Measurements from ENCODE around the gene CXCR5.

Gene CXCR5

DNA sequence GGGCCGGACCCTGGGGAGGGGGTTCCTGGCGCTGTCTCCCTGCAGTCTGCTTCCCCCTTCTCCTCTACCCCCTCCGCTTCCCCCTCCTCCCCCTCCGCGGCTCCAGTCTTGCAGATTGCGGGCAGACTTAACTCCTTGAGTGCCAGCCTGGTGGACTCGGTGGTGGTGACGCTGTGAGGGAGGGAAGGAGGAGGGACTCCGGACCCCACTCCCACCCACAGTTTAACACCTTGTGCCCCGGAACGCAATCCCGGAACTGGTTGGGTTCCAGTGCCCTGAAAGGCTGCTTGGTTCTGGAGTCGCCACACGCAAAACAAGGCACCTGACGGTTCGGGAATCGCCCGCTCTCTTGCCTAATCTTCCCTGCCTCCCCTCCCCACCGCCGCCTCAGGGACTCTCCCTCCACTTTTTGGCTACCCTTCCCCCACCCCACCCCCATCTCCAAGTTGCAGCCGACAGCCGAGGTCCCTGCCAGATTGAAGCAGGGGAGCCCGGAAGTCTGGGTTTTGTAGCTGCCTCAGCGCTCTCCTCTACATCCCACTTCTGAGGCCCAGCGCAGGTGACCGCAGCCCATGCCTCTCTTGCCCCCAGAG, 45.9 kb downstream of the CXCR5 start:
- peak; percentile 80 for DNase-seq

DNA sequence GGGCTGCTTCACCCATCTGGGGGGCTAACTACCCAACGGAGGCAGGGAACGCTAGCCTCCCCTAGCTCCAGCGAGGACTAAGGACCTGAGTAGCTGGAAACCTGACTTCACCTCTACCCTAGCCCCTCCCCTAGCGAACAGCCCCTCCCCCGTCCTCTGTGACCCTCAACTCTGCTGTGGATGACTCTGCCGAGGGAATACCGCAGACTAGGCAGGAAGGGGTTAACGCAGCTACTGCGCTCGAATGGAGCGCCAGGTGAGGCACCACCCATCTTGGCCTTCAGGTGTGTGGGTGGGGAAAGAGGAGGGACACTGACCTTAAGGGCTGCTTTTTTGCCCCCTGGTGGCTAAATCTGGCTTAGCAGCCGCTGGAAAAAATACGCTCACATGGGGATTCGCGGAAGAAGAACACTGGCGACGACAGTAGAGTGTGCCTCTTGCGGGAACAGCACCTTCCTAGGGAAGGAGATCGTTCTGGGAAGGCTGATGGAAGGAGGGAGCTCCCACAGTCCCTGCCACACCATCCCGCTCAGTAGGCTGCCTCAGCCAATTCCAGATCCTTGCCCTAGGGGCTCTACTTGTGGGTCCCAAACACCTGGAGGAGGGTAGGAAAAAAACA, 46.5 kb downstream of the CXCR5 start:
- DNase-seq: peak; percentile 35

DNA sequence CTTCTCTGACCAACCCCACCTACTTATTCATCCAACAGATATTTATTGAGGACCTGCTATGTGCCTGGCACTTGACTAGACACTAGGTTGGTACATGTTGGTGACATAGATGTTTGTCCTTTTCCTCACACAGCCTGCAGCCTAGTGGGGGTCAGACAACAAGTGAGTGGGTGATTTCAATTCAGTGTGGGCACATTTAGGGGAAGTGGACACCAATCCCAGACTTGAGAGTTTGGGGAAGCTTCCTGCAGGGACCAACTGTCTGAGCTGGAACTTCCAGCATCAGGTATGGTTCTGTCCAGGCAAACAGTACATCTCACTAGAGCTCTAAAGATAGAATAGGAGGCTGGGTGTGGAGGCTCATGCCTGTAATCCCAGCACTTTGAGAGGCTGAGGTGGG, 47.9 kb downstream of the CXCR5 start:
- no peak for DNase-seq

- DNase-seq: no peak
Measured at GRCh38 chr11:118933486-118933885, 49.8 kb downstream of the CXCR5 start.

GRCh38 chr11:118935376-118935775, 51.7 kb downstream of the CXCR5 start:
- DNase-seq: no peak

DNA sequence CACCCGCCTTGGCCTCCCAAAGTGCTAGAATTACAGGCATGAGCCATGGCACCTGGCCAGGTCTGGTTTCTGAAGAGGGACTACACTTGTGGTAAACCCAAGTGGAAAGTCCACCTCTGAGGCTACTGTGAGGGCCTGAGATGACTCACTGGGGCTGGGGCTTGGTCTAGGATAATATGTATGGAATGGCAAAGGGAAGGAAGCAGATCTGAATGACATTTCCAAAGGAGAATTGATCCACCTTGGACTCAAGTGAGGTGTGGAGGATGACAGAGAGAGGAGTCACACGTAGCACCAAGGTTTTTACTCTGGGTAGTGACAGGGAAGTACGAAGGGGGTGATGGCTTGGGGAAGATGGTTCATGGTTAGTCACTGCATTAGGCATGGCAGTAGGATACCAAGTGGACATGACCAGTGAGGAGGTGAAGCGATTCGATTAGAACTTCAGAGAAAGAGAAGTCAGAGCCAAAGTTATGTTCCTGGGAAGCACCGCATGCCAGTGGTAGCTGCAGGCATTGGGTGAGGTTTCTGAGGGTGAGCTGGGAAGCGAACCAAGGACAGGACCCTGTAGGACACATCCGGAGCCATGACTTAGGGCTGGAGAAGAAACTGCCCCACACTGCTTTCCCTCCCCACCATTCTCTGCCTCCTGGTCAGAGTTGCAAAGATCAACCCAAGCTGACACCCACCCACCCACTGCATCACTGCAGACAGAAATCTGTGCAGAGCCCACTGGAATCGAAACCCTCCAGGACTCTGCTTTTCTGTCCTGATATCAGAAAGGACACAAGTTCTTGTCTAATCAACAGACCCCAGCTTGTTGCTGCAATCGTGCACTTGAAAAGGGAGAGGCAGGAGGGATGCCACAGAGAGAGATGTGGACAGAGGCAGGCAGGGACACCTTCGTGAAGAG, 55.1 kb downstream of the CXCR5 start:
- no peak for DNase-seq

- no peak for DNase-seq
Measured at GRCh38 chr11:118939404-118939915, 55.8 kb downstream of the CXCR5 start.

- no peak for DNase-seq
Measured at GRCh38 chr11:118939953-118940598, 56.4 kb downstream of the CXCR5 start.

GRCh38 chr11:118947091-118947490, 63.4 kb downstream of the CXCR5 start:
- DNase-seq: no peak
